Thoracic aorta (tissue), 2 donors: ENCODE measurements around the gene PARD3B. TPM values are rescaled to one million over a fixed set of nuclear protein-coding genes. Genes with fewer than 3 reads are reported as not detected.

ENCODE experiments used
- ATAC-seq: fragments of 150-250 bp; one replicate; pipeline ENCODE4 v1.8.0; 2017; ENCODE audit warnings: low read depth; ENCODE audit not compliant: insufficient number of reproducible peaks, low FRiP score
- DNase-seq: peaks from one replicate; pipeline ENCODE4 v3.0.0-alpha.2; 2020; ENCODE audit warnings: low spot score
- H3K27ac ChIP-seq, 2 donors: fragments of 200-600 bp; sonication (generic); 1 replicate in 1 of 2; 2 replicates in 1 of 2; pipeline ENCODE4 v1.5.1; 2016; ENCODE audit warnings: mild to moderate bottlenecking in 2 of 2, moderate library complexity in 2 of 2
- H3K27me3 ChIP-seq: fragments of 200-600 bp; sonication (generic); replicated peaks from 2 replicates; pipeline ENCODE4 v1.6.0; 2016; ENCODE audit warnings: mild to moderate bottlenecking; ENCODE audit not compliant: insufficient read depth
- H3K36me3 ChIP-seq: fragments of 200-600 bp; sonication (generic); one replicate; pipeline ENCODE4 v1.5.1; 2016
- H3K4me1 ChIP-seq, 2 donors: fragments of 200-600 bp; sonication (generic); 1 replicate in 1 of 2; 2 replicates in 1 of 2; pipeline versions ENCODE4 v1.5.1 to v1.6.0; 2016; ENCODE audit warnings: low read depth in 2 of 2, mild to moderate bottlenecking in 1 of 2; ENCODE audit not compliant: control insufficient read depth in 1 of 2
- H3K4me3 ChIP-seq: fragments of 200-600 bp; sonication (generic); 2 replicates; pipeline ENCODE4 v1.5.1; 2016; ENCODE audit warnings: mild to moderate bottlenecking
- H3K9me3 ChIP-seq: fragments of 200-600 bp; sonication (generic); 2 replicates; pipeline ENCODE4 v1.5.1; 2016
- total RNA-seq, 2 donors: library from RNA; depleted of rRNA; stranded (reverse); fragments of >200 nt; gene quantifications; one replicate each; pipeline versions ENCODE4 v1.1.0 to v1.2.3, GENCODE V29; 2016
- TF ChIP-seq, protein P1 (sequence below): fragments of 200-600 bp; sonication (generic); IDR thresholded peaks from one replicate; pipeline ENCODE4 v1.5.1; 2019; ENCODE audit warnings: antibody characterized with exemption

Gene PARD3B
- total RNA-seq, 2 donors from 2014 or later, result 25.7 to 34.5 TPM

GRCh38 chr2:205501826-205502225 lies 956.6 kb downstream of the PARD3B start:
- TF ChIP-seq, protein P1, sequence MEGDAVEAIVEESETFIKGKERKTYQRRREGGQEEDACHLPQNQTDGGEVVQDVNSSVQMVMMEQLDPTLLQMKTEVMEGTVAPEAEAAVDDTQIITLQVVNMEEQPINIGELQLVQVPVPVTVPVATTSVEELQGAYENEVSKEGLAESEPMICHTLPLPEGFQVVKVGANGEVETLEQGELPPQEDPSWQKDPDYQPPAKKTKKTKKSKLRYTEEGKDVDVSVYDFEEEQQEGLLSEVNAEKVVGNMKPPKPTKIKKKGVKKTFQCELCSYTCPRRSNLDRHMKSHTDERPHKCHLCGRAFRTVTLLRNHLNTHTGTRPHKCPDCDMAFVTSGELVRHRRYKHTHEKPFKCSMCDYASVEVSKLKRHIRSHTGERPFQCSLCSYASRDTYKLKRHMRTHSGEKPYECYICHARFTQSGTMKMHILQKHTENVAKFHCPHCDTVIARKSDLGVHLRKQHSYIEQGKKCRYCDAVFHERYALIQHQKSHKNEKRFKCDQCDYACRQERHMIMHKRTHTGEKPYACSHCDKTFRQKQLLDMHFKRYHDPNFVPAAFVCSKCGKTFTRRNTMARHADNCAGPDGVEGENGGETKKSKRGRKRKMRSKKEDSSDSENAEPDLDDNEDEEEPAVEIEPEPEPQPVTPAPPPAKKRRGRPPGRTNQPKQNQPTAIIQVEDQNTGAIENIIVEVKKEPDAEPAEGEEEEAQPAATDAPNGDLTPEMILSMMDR, result no peak
- no peaks in the 10 kb centered on the region for H3K9me3 ChIP-seq
- H3K36me3 ChIP-seq, result no peaks in the 10 kb centered on the region
- no peak for ATAC-seq
- H3K27me3 ChIP-seq, result no peaks in the 10 kb centered on the region
- no peak overlapping the region for H3K27ac ChIP-seq
- no peak for DNase-seq
- no peak overlapping the region for H3K4me3 ChIP-seq
- H3K4me1 ChIP-seq, result no peaks in the 10 kb centered on the region

- no peaks in the 10 kb centered on the region for H3K36me3 ChIP-seq
- H3K27me3 ChIP-seq, result no peaks in the 10 kb centered on the region
- no peaks in the 10 kb centered on the region for H3K9me3 ChIP-seq
- DNase-seq, result no peak
- H3K4me1 ChIP-seq, result no peaks in the 10 kb centered on the region
- TF ChIP-seq, protein P1, result no peak
- no peak overlapping the region for H3K4me3 ChIP-seq
- no peak overlapping the region for H3K27ac ChIP-seq
- no peak for ATAC-seq
Observed at GRCh38 chr2:205505371-205505770, 960.1 kb downstream of the PARD3B start.

- Histone ChIP-seq H3K9me3 (no peaks in the 10 kb centered on the region), H3K27me3 (no peaks in the 10 kb centered on the region), H3K4me3 (no peak overlapping the region), H3K4me1 (no peaks in the 10 kb centered on the region), H3K27ac (no peak overlapping the region), H3K36me3 (no peaks in the 10 kb centered on the region)
- TF ChIP-seq, protein P1, result no peak
- ATAC-seq (no peak), DNase-seq (no peak)
Observed at GRCh38 chr2:205509655-205510054, 964.4 kb downstream of the PARD3B start.

GRCh38 chr2:205510345-205510744 lies 965.1 kb downstream of the PARD3B start:
- no peaks in the 10 kb centered on the region for H3K27me3 ChIP-seq
- no peaks in the 10 kb centered on the region for H3K9me3 ChIP-seq
- ATAC-seq (no peak), DNase-seq (no peak)
- H3K36me3 ChIP-seq, result no peaks in the 10 kb centered on the region
- TF ChIP-seq, protein P1, result no peak
- H3K4me3 ChIP-seq, result no peak overlapping the region
- H3K4me1 ChIP-seq, result no peaks in the 10 kb centered on the region
- no peak overlapping the region for H3K27ac ChIP-seq

GRCh38 chr2:205511221-205511620 lies 965.9 kb downstream of the PARD3B start:
- TF ChIP-seq, protein P1, result no peak
- no peak for DNase-seq
- no peak overlapping the region for H3K4me3 ChIP-seq
- no peak for ATAC-seq
- H3K36me3 ChIP-seq, result no peaks in the 10 kb centered on the region
- H3K4me1 ChIP-seq, result no peaks in the 10 kb centered on the region
- no peaks in the 10 kb centered on the region for H3K27me3 ChIP-seq
- H3K27ac ChIP-seq, result no peak overlapping the region
- H3K9me3 ChIP-seq, result no peaks in the 10 kb centered on the region
